Epithelial cell of prostate (primary cell): Measurements from ENCODE around the gene HOTAIR.

Experiments used
- DNase-seq: peaks from one replicate; pipeline ENCODE4 v3.0.0-alpha.2; 2011; ENCODE audit warnings: low read depth, low spot score
- H3K27ac ChIP-seq: fragments of 450-650 bp; 2 replicates; pipeline ENCODE4 v1.5.1; 2017; ENCODE audit warnings: mild to moderate bottlenecking

HOTAIR gene

GRCh38 chr12:53963434-53964314, 11.1 kb downstream of the HOTAIR start:
- no peak overlapping the region for H3K27ac ChIP-seq
- no peak for DNase-seq

DNA sequence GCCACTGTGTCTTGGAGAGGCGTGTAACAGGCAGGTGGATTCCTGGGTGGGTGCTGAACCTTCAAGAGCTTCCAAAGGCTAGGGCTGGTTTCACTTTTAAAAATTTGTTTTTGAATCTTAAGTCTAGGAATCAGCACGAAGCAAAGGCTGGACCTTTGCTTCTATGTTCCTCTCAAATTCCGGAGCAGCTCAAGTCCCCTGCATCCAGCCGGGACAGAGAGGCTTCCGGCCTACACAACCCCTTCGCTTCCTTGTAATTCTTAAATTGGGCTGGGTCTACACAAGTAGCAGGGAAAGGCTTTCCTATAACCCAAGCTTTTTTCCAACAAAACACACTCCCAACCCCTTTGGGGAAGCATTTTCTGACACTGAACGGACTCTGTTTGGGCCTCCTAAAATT, 11.7 kb downstream of the HOTAIR start:
- DNase-seq, result no peak
- no peak overlapping the region for H3K27ac ChIP-seq

- H3K27ac ChIP-seq, result no peak overlapping the region
- DNase-seq, result no peak
These were observed 13.6 kb downstream of the HOTAIR start for GRCh38 chr12:53961025-53961761.

DNA sequence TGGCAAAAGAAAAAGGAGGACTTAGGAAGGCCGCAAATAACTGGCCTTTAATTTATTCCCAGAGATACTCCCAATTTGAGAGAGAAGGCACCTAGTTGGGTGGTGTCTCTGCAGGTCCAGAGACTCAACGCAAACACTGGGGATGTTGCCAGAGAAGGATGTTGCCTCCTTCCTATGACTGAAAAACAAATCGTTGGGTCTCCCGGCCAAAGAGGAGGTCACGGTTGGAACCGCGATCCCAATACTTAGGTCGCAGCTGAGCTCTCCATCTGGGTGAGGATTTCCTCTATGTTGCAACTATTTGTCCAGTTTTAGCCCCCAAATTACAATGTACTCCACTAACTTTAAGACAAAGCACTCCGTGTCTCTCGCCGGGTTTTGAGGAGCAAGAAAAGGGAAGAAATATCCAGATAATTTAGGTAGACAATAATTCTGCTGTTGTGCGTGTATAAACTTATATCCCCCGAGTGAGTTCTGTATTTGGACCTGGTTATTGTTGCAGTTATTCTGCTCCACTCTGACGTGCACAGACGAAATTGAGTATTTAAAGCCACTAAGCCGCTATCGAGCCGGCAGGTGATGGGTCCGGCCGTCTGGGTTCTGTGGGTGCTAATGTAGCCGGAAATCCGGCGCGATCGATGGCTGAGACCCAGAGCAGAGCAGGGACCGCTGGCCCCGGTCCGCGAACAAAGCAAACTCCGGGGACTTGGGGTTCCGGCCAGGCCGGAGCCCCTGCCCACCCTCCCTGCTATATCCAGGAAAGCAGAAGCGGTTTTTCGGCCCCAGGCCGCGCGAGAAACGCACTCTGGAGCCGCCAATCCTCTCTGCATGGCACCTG, 14.3 kb downstream of the HOTAIR start:
- H3K27ac ChIP-seq, result no peak overlapping the region
- DNase-seq, result no peak

DNA sequence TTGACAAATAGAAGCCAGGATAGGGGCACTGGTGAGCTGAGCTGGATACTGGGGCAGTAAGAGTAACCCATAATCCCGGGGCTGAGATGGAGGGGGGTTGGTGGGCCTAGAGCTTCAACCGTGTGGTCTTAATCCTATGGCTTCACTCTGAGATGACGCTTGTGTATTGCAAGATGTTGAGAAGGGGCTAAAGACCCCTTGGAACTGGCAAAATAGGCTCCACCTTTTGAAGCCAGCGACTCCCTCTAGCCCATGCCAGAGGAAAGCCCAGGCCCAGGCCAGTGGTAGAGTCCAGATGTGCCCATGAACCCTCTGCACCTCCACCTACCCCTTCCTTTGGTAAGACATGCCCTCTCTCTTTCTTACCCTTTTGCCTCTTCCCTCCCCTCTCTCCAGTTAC, 15.4 kb downstream of the HOTAIR start:
- no peak overlapping the region for H3K27ac ChIP-seq
- DNase-seq, result no peak

GRCh38 chr12:53958128-53958527, 16.6 kb downstream of the HOTAIR start:
- DNase-seq, result no peak

GRCh38 chr12:53956914-53957536, 17.7 kb downstream of the HOTAIR start:
- no peak for DNase-seq
- H3K27ac ChIP-seq, result no peak overlapping the region

More at GRCh38 chr12:53958128-53958527, 16.6 kb downstream of the HOTAIR start:
- no peak overlapping the region for H3K27ac ChIP-seq

DNA sequence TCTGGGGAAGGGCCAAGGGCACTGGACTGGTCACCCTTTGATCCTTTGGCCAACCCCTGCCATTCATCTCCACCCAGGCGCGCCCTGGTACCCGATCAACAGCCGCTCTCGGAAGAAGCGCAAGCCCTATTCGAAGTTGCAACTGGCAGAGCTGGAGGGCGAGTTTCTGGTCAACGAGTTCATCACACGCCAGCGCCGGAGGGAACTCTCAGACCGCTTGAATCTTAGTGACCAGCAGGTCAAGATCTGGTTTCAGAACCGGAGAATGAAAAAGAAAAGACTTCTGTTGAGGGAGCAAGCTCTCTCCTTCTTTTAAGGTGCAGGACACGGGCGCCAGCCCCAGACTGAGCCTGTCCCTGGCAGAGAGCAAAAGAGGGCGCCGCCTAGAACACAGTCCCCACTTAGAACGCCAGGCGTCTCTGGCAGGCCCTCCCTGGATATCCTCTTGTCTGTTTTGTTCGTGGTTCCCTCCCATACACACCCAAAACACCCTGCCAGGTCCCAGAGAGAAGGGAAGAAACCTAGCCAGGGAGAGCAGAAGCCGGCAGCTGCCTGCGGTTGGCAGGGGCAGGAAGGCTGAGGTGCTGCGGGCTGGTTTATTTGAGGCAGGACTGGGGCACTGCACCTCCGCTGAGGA, 18.4 kb downstream of the HOTAIR start:
- no peak overlapping the region for H3K27ac ChIP-seq
- DNase-seq, result no peak

- H3K27ac ChIP-seq, result no peak overlapping the region
- DNase-seq, result no peak
These were observed 18.9 kb downstream of the HOTAIR start for GRCh38 chr12:53955776-53956250.

DNA sequence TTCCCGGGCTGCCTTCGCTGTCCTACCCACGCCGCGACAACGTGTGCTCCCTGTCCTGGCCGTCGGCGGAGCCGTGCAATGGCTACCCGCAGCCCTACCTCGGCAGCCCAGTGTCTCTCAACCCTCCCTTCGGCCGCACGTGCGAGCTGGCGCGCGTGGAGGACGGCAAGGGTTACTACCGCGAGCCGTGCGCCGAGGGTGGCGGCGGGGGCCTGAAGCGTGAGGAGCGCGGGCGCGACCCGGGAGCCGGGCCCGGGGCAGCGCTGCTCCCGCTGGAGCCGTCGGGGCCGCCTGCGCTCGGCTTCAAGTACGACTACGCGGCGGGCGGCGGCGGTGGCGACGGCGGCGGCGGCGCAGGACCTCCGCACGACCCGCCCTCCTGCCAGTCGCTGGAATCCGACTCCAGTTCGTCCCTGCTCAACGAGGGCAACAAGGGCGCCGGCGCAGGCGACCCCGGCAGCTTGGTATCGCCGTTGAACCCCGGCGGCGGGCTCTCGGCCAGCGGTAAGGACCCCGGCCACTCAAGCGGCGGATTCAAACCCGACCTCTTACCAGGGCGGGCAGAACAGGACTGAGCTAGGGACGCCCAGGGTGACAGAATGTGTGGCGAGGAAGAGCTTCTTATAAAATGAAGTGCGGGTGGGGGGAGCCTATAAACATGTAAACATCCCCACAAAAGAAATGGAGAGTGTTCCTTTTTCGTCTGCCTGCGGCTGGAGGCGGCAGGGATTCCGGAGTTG, 19.5 kb downstream of the HOTAIR start:
- H3K27ac ChIP-seq, result no peak overlapping the region
- DNase-seq, result no peak

DNA sequence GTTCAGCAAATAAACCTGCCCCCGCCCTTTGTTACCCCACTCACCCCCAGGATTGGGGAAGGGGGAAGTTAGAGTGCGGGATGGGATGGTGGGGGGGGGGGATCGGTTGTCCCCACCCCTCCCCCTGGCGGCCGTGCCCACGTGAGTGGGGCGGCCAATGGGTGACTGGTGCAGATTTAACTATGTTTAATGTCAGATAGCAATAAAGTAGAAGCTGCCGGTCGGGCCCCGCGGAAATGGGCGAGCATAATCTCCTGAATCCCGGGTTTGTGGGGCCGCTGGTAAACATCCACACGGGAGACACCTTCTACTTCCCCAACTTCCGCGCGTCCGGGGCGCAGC, 20.1 kb downstream of the HOTAIR start, which contains the start of gene HOXC12:
Gene HOXC12, plus strand, starts transcription at position 210 of the 342 bp plus-strand sequence. Its CDS starts 27 bp downstream, at position 237.
- H3K27ac ChIP-seq, result no peak within 1 kb of the TSS
- no peak for DNase-seq

- no peak overlapping the region for H3K27ac ChIP-seq
- no peak for DNase-seq
These were observed 20.7 kb downstream of the HOTAIR start for GRCh38 chr12:53953831-53954693.

DNA sequence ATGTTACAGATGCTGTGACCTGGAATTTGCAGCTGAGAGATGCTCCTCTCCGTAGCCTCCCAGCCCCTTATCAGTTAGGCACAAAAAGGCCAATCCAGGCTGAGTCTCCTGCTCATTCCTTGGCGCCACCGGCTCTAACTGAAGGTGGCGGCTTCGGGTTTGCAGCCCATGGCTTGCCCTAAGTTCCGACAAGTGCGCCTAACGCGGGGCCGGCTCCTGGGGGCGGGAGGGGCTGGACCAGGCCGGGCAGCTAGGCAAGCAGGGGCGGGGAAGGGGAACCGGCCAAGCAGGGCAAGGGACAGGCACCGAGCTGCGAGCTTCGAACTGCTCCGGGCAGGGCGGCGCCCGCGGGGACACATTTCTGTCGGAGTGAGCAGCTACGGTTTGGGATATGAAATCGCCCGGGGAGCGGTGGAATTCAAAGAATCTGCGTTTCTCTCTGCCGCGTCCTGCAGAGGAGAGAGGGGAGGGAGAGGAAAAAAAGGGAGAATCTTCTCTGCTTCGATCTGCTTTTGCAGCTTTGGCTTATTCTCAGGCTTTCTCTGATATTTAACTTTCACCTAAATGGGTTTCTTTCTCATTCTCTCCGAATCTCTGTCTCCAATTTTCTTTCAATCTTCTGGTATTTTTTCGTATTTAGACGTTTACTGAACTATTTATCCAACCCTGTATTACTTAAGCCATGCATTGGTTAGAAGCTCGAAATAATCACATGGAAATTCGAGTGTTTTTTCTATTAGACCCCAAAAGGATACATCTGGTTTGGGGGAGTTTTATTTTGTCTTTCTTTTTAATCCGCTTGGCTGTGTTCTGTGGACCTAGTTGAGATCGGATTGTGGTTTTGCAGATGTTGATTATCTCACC, 21.7 kb downstream of the HOTAIR start:
- no peak overlapping the region for H3K27ac ChIP-seq
- DNase-seq, result no peak

- DNase-seq, result no peak
These were observed 22.4 kb downstream of the HOTAIR start for GRCh38 chr12:53952335-53952694.

DNA sequence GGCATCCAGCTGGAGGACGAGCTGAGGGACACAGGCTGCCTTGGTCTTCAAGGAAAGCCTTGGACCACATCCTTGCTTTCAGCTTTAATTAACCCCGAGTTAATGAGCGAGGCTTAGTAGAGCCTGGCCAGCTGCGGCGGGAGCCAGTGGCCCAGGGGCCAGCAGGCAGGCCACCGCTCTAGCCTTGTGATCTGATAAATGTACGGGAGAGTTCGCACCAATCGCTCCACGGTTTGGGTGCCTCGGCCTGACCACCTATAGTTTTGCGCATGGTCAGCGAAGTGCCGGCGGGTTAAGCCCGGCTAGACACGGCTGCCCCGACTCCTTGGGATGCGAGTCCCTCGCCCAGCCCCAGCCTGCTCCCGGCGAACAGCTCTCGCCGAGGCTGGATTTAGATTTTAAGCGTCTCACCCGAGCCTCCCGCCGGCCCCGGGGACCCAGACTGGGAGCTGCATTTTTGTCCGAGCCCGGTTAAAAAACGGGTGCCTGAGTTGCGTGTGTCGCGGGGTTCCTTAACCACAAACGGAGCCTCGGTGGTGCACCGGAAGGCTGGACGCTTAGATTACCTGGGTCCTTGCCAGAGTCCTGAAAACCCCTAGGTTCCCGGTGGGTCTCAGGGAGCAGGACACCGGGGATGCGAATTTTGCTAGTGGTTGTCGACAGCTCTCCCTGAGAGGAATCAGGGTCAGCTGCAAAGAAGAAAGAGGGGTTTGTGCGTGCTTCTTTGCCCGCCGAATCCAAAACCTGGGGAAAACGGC, 23.0 kb downstream of the HOTAIR start:
- DNase-seq, result no peak
- H3K27ac ChIP-seq, result no peak overlapping the region

More at GRCh38 chr12:53952335-53952694, 22.4 kb downstream of the HOTAIR start:
- no peak overlapping the region for H3K27ac ChIP-seq

DNA sequence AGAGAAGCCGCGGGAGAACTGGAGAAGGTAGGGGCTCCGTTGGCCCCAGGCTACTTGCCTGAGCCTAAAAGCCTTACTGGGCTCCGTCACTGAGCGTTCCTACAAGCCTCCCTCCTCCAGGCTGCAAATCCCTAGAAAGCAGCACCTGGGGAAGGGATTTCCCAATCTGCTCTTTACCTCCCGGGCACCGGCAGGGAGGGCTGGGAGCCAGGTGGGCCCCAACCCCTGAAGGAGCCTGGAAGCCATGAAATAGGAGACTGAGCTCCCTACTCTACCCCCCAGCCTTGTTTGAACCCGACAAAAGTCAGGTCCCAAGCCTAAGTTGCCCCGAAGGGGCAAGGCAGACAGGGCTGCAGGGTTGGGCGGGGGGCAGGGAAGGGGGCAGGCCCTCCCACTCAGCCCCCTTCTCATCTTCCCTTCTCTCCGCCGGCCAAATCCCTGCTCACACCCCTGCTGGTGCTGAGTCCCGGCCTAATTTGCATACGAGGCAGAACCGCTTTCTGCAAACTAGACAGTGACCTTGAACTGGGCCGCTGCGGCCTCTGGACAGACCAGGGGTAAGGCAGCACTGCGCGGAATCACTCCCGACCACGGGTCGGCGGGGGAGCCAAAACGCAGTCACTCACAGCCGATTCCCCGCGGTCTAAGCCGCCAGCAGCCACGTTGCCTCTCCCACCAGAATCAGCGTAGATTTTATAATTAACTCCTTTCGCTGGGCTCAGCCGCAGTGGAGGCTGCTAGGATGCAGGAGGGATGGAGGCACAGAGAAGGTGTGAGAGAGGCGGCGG, 23.8 kb downstream of the HOTAIR start:
- no peak for DNase-seq
- no peak overlapping the region for H3K27ac ChIP-seq
